ENCODE data around the gene PRR15L. TPM values are rescaled to one million over a fixed set of nuclear protein-coding genes. Genes with fewer than 3 reads are reported as not detected.

Gene PRR15L
- total RNA-seq, 1 donor from 2014 or later = 109 TPM

Other genes with a start within 250 kb of the PRR15L start
- gene TBX21, start 224.6 kb downstream of the PRR15L start, total RNA-seq = 1.8 TPM
- gene OSBPL7, start 136.1 kb downstream of the PRR15L start, total RNA-seq = 39.3 TPM
- 38.9 TPM for gene MRPL10, start 126.3 kb downstream of the PRR15L start, total RNA-seq
- gene LRRC46, start 126.2 kb downstream of the PRR15L start, total RNA-seq = 1.1 TPM
- gene SCRN2, start 116.6 kb downstream of the PRR15L start, total RNA-seq = 35.4 TPM
- gene SP6, start 106.7 kb downstream of the PRR15L start, total RNA-seq = 0.14 TPM
- gene SP2, start 61.6 kb downstream of the PRR15L start, total RNA-seq = 17.4 TPM
- gene PNPO, start 16.3 kb downstream of the PRR15L start, total RNA-seq = 43.2 TPM
- 194 TPM for gene CDK5RAP3, start 13.2 kb upstream of the PRR15L start, total RNA-seq
- gene COPZ2, start 79.9 kb upstream of the PRR15L start, total RNA-seq = 39.3 TPM
- gene NFE2L1, start 90.5 kb upstream of the PRR15L start, total RNA-seq = 207 TPM
- 41.9 TPM for gene CBX1, start 143.6 kb upstream of the PRR15L start, total RNA-seq
- 21.8 TPM for gene SNX11, start 149.9 kb upstream of the PRR15L start, total RNA-seq

All from mucosa of gallbladder (tissue), 1 donor.